Mammary epithelial cell (primary cell): ENCODE data around the gene DGKI.

Experiments used
- CTCF ChIP-seq, 2 donors: IDR thresholded peaks in 1 of 2; conservative IDR thresholded peaks in 1 of 2; 2 replicates each; pipeline ENCODE4 v1.5.1; 2011 to 2012; ENCODE audit warnings: inconsistent platforms in 2 of 2, low read length in 2 of 2, mild to moderate bottlenecking in 2 of 2, control low read depth in 1 of 2, low read depth in 1 of 2; ENCODE audit not compliant: insufficient read depth in 1 of 2; ENCODE audit errors: extremely low read depth in 1 of 2
- EZH2 ChIP-seq: IDR thresholded peaks from 2 replicates; pipeline ENCODE4 v1.6.1; 2012; ENCODE audit warnings: low read length, inconsistent platforms, borderline replicate concordance

GRCh38 chr7:137603043-137603442 is 243.7 kb downstream of the DGKI start:
- no peak for TF ChIP-seq CTCF (conservative IDR thresholded peaks at IDR 0.05 in 1 of 2, IDR thresholded peaks at IDR 0.05 in 1 of 2; ENCODE audit: extremely low read depth in 1 of 2, insufficient read depth in 1 of 2, low read depth in 1 of 2, low read length in 2 of 2)
- no peak for TF ChIP-seq EZH2
